ENCODE measurements around the gene MGAT5. TPM values are rescaled to one million over a fixed set of nuclear protein-coding genes. Genes with fewer than 3 reads are reported as not detected.

The MGAT5 gene
- total RNA-seq, 2 experiments from 2014 or later, result 11.6 to 13.0 TPM

DNA sequence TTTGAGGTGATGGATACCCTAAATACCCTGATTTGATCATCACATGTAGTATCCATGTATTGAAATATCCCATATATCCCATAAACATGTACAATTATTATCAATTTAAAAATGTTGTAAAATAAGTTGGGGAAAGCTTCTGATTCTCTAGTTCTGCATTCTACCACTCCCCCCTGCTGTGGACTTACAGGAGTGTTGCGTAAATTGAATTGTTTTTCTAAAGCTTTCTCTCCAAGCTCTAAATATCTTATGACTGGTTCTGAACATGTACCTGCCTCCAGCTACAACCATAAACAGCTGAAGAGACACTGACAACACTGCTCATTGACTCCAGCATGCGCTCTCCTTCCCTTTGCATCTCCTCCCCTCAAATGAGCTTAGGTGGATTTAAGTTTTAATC, 145.2 kb downstream of the MGAT5 start:
- peaks cover 9% of the 10 kb centered on the region for H3K36me3 Mint-ChIP-seq (ENCODE audit: low read depth)
- no peak overlapping the region for H3K27ac Mint-ChIP-seq
- no peaks in the 10 kb centered on the region for H3K9me3 Mint-ChIP-seq
- CTCF ChIA-PET, result interaction anchor here (0.8 to 1.8 kb wide), 2 partner anchors 12 to 280 kb away, joined by 4 to 6 read pairs; no protein-coding TSS in a partner anchor
- H3K4me1 Mint-ChIP-seq (ENCODE audit: low read depth), result no peaks in the 10 kb centered on the region
- H3K27me3 Mint-ChIP-seq (ENCODE audit: low read depth), result no peaks in the 10 kb centered on the region
- intact Hi-C loops (cut with micrococcal nuclease), result no loop called here
- H3K4me3 Mint-ChIP-seq, result no peak overlapping the region
- no peak for DNase-seq

DNA sequence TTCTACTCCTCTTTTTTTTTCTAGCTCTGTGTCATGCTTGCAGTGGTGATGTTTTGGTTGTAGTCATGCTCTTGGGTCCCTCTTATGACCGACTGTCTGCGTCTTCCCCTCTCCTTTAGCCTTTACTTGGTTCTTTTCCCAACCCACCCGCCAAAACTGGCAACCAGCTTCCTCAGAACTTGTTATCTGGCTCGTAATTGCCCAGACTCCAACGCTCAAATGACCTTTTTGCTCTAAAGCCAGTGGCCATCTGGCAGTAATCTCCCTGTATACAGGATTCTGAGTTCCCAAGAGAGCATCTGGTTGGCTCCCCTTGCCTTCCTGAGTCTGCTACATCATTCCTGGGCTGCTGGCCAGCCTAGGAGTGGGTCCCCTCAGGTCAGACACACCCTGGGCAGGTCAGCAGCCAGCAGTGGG, 147.2 kb downstream of the MGAT5 start:
- Mint-ChIP-seq H3K9me3 (no peaks in the 10 kb centered on the region), H3K36me3 (ENCODE audit: low read depth) (peaks cover 10% of the 10 kb centered on the region), H3K27ac (peak overlapping the region; percentile 4), H3K4me3 (no peak overlapping the region), H3K27me3 (ENCODE audit: low read depth) (no peaks in the 10 kb centered on the region), H3K4me1 (ENCODE audit: low read depth) (no peaks in the 10 kb centered on the region)
- intact Hi-C loops (cut with micrococcal nuclease), result no loop called here
- no peak for DNase-seq
- CTCF ChIA-PET, result no interaction called here

DNA sequence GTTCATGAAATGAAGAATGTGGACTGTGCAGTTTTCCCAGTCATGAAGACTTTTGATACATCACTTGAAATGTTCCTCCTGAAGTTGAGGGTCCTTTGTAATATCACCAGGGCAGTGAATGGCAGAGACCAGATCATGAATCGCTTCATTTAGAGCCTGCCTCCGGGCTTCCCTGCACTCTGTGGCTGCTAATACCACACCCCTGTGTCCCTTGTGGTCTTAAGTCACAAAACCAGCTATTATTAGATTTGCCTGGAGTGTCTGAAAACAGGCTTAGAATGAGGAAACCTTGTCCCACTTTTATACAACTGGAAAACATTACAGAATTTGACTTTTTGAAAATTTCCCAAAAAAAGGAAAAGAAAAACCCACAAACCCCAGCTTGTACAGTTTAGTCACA, 147.9 kb downstream of the MGAT5 start:
- CTCF ChIA-PET, result no interaction called here
- Mint-ChIP-seq H3K4me3 (no peak overlapping the region), H3K4me1 (ENCODE audit: low read depth) (no peaks in the 10 kb centered on the region), H3K27ac (no peak overlapping the region), H3K36me3 (ENCODE audit: low read depth) (peaks cover 10% of the 10 kb centered on the region), H3K9me3 (no peaks in the 10 kb centered on the region), H3K27me3 (ENCODE audit: low read depth) (no peaks in the 10 kb centered on the region)
- no peak for DNase-seq
- intact Hi-C loops (cut with micrococcal nuclease), result no loop called here

DNA sequence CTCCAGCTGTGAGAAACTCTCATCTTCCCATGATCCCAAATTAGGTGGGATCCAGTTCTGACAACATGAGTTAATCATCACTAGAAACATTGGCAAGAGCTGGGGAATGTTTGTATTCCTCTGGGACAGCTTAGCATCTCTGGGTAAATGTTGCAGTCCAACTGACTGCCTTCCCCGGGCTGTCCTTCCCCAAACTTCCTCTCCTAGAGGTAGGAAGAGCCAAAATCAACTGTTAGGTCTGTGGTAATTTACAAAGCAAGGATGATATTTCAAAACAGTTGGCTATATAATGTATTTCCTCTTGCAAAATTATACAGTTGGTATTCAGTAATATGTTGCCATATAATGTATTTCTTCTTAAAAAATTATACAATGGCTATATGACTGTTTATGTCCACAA, 148.5 kb downstream of the MGAT5 start:
- Mint-ChIP-seq H3K36me3 (ENCODE audit: low read depth) (peaks cover 8% of the 10 kb centered on the region), H3K27me3 (ENCODE audit: low read depth) (no peaks in the 10 kb centered on the region), H3K4me3 (no peak overlapping the region), H3K4me1 (ENCODE audit: low read depth) (no peaks in the 10 kb centered on the region), H3K27ac (no peak overlapping the region), H3K9me3 (no peaks in the 10 kb centered on the region)
- CTCF ChIA-PET, result interaction anchor here (0.6 kb wide), 1 partner anchor 9 kb away, joined by 3 read pairs; no protein-coding TSS in a partner anchor
- intact Hi-C loops (cut with micrococcal nuclease), result no loop called here
- DNase-seq, result no peak

DNA sequence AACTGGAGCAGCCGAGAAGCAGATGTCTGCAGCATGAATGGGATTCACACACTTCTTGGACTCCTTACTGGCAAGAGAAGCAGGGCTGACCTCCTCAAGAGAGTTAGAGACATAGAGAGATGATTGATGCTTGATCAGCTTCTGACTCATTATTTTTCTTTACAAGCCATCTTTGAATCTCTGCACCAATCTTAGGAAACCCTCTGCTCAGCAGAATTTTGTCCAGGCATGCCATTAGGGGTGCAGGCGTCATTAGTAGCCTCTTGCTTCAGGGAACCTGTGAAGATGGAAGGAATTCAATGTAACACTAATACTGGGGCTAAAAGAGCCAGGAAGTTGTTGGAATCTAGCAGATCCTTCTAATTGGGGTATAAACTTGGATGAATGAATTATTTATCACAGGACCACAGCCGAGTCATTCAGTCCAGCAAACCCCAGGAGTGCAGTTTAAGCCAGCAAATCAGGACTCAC, 151.8 kb downstream of the MGAT5 start:
- Mint-ChIP-seq H3K4me1 (ENCODE audit: low read depth) (peaks cover 5% of the 10 kb centered on the region), H3K27me3 (ENCODE audit: low read depth) (no peaks in the 10 kb centered on the region), H3K27ac (no peak overlapping the region), H3K36me3 (ENCODE audit: low read depth) (peaks cover 4% of the 10 kb centered on the region), H3K9me3 (no peaks in the 10 kb centered on the region), H3K4me3 (no peak overlapping the region)
- no peak for DNase-seq
- CTCF ChIA-PET, result no interaction called here
- intact Hi-C loops (cut with micrococcal nuclease), result no loop called here

DNA sequence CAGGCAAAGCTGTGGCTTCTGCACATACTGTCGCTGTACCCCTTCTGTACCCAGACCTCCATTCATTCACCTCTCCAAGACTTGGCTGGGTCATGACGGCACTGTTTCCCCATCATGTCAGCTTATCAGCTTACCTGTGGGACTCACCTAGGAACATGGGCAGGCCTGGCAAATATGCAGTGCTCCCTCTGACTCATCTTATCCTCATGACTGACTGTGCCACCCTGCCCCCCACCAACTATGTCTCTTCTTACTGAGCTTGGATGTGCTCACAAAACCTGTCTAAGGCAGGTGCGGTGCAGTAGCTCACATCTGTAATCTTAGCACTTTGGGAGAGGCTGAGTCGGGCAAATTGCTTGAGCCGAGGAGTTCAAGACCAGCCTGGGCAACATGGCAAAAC, 152.4 kb downstream of the MGAT5 start:
- Mint-ChIP-seq H3K36me3 (ENCODE audit: low read depth) (peaks cover 4% of the 10 kb centered on the region), H3K9me3 (no peaks in the 10 kb centered on the region), H3K27ac (no peak overlapping the region), H3K4me3 (no peak overlapping the region), H3K27me3 (ENCODE audit: low read depth) (no peaks in the 10 kb centered on the region), H3K4me1 (ENCODE audit: low read depth) (peaks cover 10% of the 10 kb centered on the region)
- intact Hi-C loops (cut with micrococcal nuclease), result no loop called here
- no peak for DNase-seq
- CTCF ChIA-PET, result interaction anchor here (0.6 to 0.7 kb wide), 3 partner anchors 163 to 519 kb away, joined by 3 to 7 read pairs (median 5); no protein-coding TSS in a partner anchor

DNA sequence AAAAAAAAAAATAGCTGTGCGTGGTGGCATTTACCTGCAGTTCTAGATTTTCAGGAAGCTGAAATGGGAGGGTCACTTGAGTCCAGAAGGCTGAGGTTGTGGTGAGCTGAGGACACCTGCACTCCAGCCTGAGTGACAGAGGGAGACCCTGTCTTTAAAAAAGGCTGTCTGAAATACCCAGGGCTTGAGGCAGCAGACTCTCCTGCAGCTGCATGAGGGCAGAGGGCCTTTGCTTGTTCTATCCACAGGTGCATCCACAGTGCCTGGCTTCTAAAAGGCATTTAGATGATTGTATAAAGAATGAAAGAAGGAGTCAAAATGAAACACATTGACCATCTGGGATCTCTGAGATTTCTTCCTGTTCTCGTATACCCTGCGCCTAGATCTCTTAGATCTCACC, 152.9 kb downstream of the MGAT5 start:
- H3K27ac Mint-ChIP-seq, result no peak overlapping the region
- H3K4me1 Mint-ChIP-seq (ENCODE audit: low read depth), result peaks cover 13% of the 10 kb centered on the region
- H3K36me3 Mint-ChIP-seq (ENCODE audit: low read depth), result peaks cover 4% of the 10 kb centered on the region

DNA sequence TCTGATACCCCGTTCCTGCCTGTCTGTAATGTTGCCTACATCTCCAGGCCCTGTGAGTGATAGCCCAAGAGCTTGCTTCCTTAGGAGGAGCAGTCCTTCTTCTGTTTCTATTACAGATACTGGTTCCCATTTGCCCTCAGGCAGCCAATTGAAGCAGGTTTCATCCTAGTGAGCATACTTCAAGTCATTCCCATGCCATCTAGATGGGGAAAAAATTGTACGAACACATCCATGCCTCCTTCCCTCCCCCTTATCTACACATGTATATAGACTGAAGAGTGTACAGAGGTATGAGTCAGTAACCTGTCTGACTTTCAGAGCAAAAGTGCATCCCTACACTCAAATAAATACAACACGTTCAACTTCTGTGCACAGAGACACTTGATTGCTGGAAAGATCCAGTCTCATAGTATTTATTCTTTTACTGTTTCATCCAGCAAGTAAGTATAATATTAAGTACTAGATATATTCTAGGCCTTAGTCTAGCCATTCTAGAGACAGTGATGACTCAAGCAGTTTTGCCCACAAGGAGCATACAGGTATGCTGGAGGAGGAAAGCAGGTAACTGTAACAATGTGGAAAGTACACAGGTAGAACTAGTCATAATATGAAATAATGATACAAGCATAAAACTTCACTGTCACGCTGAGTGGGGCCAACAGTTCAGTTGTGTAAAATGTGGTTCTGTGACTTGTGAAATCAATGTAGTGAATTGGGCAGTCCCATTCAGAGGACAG, 153.4 kb downstream of the MGAT5 start:
- H3K27me3 Mint-ChIP-seq (ENCODE audit: low read depth), result no peaks in the 10 kb centered on the region
- no peaks in the 10 kb centered on the region for H3K9me3 Mint-ChIP-seq
- no peak overlapping the region for H3K27ac Mint-ChIP-seq
- no peak overlapping the region for H3K4me3 Mint-ChIP-seq
- intact Hi-C loops (cut with micrococcal nuclease), result no loop called here
- CTCF ChIA-PET, result interaction anchor here (0.6 to 0.7 kb wide), 3 partner anchors 44 to 240 kb away, joined by 3 to 5 read pairs (median 3); no protein-coding TSS in a partner anchor
- DNase-seq, result no peak
- H3K36me3 Mint-ChIP-seq (ENCODE audit: low read depth), result peaks cover 7% of the 10 kb centered on the region
- peaks cover 18% of the 10 kb centered on the region for H3K4me1 Mint-ChIP-seq (ENCODE audit: low read depth)

More for the DNA sequence above, 152.9 kb downstream of the MGAT5 start:
- no peaks in the 10 kb centered on the region for H3K9me3 Mint-ChIP-seq
- H3K27me3 Mint-ChIP-seq (ENCODE audit: low read depth), result no peaks in the 10 kb centered on the region
- CTCF ChIA-PET, result interaction anchor here (0.6 to 0.7 kb wide), 4 partner anchors 44 to 520 kb away, joined by 3 to 7 read pairs (median 4); no protein-coding TSS in a partner anchor
- no peak for DNase-seq
- intact Hi-C loops (cut with micrococcal nuclease), result no loop called here
- no peak overlapping the region for H3K4me3 Mint-ChIP-seq

DNA sequence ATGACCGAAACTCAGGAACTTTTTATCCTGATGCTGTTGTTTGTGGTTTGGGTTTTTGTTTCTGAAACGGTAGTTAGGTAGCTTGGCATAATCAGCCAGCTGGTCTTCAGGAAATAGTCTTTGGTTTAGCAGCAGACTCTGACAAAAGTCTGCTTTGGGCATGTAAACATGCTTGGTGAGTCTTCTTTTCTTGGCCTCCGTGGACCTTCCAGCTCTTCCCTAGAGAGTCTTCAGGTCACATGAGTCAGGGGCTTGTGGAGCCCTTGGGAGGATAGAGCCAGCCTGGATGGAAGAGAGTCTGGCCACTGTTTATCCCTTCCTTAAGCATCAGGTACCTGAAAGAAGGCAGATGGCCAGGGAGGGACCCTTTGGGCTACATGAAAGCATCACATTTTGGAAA, 154.5 kb downstream of the MGAT5 start:
- no peaks in the 10 kb centered on the region for H3K9me3 Mint-ChIP-seq
- intact Hi-C loops (cut with micrococcal nuclease), result no loop called here
- H3K27ac Mint-ChIP-seq, result no peak overlapping the region
- H3K4me3 Mint-ChIP-seq, result no peak overlapping the region
- H3K4me1 Mint-ChIP-seq (ENCODE audit: low read depth), result peaks cover 18% of the 10 kb centered on the region
- H3K36me3 Mint-ChIP-seq (ENCODE audit: low read depth), result peaks cover 7% of the 10 kb centered on the region
- H3K27me3 Mint-ChIP-seq (ENCODE audit: low read depth), result no peaks in the 10 kb centered on the region
- DNase-seq, result no peak
- CTCF ChIA-PET, result interaction anchor here (1.1 kb wide), 2 partner anchors 162 to 290 kb away, joined by 4 to 5 read pairs; no protein-coding TSS in a partner anchor

DNA sequence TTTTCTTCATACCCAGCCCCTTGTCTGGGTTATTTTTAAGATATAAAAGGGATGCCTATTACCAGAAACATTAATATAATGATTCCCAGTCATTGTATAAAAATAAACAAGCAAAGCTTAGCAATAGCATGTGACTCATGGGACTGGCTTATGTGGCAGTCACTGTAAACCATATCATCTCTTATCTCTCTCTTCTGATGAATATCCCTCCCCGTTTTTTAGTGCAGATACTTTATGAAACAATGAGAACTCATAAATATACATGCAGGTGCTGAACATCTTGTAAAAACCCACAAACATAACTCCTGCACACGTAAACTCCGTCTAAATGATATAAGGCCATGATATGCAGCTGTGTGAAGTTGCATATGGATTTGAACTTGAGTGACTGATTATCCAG, 154.9 kb downstream of the MGAT5 start:
- H3K9me3 Mint-ChIP-seq, result no peaks in the 10 kb centered on the region
- H3K4me3 Mint-ChIP-seq, result no peak overlapping the region
- CTCF ChIA-PET, result interaction anchor here (0.9 to 1.1 kb wide), 3 partner anchors 163 to 290 kb away, joined by 3 to 5 read pairs (median 4); no protein-coding TSS in a partner anchor
- no peaks in the 10 kb centered on the region for H3K27me3 Mint-ChIP-seq (ENCODE audit: low read depth)
- no peak for DNase-seq
- peaks cover 18% of the 10 kb centered on the region for H3K4me1 Mint-ChIP-seq (ENCODE audit: low read depth)
- no peak overlapping the region for H3K27ac Mint-ChIP-seq
- peaks cover 8% of the 10 kb centered on the region for H3K36me3 Mint-ChIP-seq (ENCODE audit: low read depth)
- intact Hi-C loops (cut with micrococcal nuclease), result no loop called here

DNA sequence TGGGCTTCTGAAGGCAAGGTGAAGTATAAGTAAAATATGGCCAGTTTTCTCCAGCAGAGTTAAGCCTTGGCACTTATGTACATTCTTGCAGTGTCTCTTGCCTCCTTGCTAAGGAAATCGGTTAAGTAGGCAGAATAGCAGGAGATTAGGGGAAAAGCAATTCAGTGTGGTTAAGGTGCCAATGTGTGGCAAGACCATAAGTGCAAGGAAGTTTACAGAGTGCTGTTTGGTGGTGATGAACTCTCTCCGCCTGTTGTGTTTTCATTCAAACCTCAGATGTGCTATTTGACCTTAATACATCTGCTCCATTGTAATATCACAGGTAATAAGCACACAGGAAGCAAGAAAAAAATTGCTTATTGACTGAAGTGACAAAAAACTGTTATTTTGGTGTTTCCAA, 156.1 kb downstream of the MGAT5 start:
- no peak overlapping the region for H3K4me3 Mint-ChIP-seq
- peaks cover 9% of the 10 kb centered on the region for H3K36me3 Mint-ChIP-seq (ENCODE audit: low read depth)
- intact Hi-C loops (cut with micrococcal nuclease), result no loop called here
- peaks cover 18% of the 10 kb centered on the region for H3K4me1 Mint-ChIP-seq (ENCODE audit: low read depth)
- H3K27ac Mint-ChIP-seq, result no peak overlapping the region
- no peaks in the 10 kb centered on the region for H3K9me3 Mint-ChIP-seq
- CTCF ChIA-PET, result interaction anchor here (0.8 to 4.0 kb wide), 4 partner anchors 202 to 334 kb away, joined by 3 to 61 read pairs (median 13); no protein-coding TSS in a partner anchor
- DNase-seq, result no peak
- no peaks in the 10 kb centered on the region for H3K27me3 Mint-ChIP-seq (ENCODE audit: low read depth)

DNA sequence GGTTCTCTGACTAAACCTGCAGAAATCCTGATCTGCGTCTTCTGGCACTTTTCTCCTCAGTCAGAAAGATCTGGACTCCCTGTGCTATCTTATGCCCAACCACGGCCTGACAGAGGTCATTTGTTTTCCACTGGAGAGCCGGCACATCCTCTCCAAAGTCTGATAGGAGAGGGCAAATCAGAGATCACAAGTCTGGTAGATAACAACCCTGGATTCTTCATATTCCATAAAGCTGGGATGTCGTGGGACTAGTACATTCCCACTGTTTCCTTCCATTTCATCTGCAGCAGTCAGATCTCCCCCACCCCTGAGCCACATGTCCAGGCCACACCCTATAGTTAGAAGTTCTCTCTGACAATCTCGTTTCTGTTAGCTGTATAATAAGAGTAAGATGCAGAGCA, 157.0 kb downstream of the MGAT5 start:
- peaks cover 18% of the 10 kb centered on the region for H3K4me1 Mint-ChIP-seq (ENCODE audit: low read depth)
- no peaks in the 10 kb centered on the region for H3K27me3 Mint-ChIP-seq (ENCODE audit: low read depth)
- CTCF ChIA-PET, result interaction anchor here (0.8 to 4.0 kb wide), 14 partner anchors 12 to 524 kb away, joined by 3 to 61 read pairs (median 5); no protein-coding TSS in a partner anchor
- H3K27ac Mint-ChIP-seq, result no peak overlapping the region
- H3K36me3 Mint-ChIP-seq (ENCODE audit: low read depth), result peaks cover 9% of the 10 kb centered on the region
- no peaks in the 10 kb centered on the region for H3K9me3 Mint-ChIP-seq
- H3K4me3 Mint-ChIP-seq, result no peak overlapping the region
- DNase-seq, result no peak
- intact Hi-C loops (cut with micrococcal nuclease), result no loop called here

Data from activated naive CD4-positive, alpha-beta T cell treated with anti-CD3 and anti-CD28 coated beads for 36 hours (primary cell).